Measurements from ENCODE around the gene FPR3. TPM values are rescaled to one million over a fixed set of nuclear protein-coding genes. Genes with fewer than 3 reads are reported as not detected.

The FPR3 gene
- polyA plus RNA-seq, 1 of the 3 experiments (the other 2 are of a cell fraction), result 0.02 TPM

DNA sequence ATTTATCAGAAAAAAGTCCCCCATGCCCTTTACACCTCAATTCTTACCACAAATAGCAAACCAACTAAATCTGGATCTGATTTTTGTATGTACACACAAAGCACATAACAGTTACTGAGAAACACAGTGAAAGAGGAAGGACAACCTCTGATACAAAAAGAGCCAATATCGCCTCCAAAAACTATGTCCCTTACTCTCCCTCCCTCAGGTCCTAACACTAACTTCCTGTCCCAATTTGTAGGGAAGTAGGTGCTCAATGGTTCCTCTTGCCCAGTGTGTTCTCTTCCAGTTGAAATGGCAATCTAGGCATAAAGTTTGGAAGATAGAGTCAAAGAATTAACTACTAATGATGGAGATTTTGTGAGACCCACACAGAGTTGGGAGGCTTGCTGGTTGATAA is 15.8 kb upstream of the FPR3 start (continued):
- TF ChIP-seq, protein P1, sequence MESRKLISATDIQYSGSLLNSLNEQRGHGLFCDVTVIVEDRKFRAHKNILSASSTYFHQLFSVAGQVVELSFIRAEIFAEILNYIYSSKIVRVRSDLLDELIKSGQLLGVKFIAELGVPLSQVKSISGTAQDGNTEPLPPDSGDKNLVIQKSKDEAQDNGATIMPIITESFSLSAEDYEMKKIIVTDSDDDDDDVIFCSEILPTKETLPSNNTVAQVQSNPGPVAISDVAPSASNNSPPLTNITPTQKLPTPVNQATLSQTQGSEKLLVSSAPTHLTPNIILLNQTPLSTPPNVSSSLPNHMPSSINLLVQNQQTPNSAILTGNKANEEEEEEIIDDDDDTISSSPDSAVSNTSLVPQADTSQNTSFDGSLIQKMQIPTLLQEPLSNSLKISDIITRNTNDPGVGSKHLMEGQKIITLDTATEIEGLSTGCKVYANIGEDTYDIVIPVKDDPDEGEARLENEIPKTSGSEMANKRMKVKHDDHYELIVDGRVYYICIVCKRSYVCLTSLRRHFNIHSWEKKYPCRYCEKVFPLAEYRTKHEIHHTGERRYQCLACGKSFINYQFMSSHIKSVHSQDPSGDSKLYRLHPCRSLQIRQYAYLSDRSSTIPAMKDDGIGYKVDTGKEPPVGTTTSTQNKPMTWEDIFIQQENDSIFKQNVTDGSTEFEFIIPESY (IDR thresholded peaks at IDR 0.05; ENCODE audit: borderline replicate concordance, low read depth), result no peak
- TF ChIP-seq NRF1 (IDR thresholded peaks at IDR 0.05; ENCODE audit: low read depth, low read length) (no peak), TAF1 (IDR thresholded peaks at IDR 0.05; ENCODE audit: borderline replicate concordance, low read depth, low read length) (no peak)

DNA sequence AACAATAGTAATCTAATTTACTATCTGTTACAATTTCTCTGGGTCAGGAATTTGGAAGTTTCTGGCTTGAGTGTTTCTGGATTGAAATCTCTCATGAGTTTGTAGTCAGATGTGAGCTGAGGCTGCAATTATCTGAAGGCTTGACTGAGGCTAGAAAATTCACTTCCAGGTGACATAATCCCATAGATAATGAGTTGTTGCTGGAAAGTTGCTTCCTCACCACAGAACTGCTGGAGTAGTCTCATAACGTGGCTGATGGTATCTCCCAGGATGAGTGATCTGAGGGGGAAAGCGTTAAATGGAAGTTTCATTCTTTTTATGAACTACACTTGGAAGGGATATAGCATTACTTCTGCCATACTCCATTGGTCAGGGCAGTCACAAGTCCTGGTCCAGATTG is 15.3 kb upstream of the FPR3 start:
- H3K9me3 ChIP-seq, result no peaks in the 10 kb centered on the region
- no peaks in the 10 kb centered on the region for H3K9me2 ChIP-seq
- H3K36me3 ChIP-seq (replicated peaks in 1 of 2; ENCODE audit: control insufficient read depth in 1 of 2, insufficient read depth in 2 of 2, low read length in 1 of 2), result no peaks in the 10 kb centered on the region
- WGBS (ENCODE audit: low lambda C conversion rate), result 0% methylated on average over 2 of the region's 2 CpGs
- no peak overlapping the region for H3K27ac ChIP-seq (ENCODE audit: low read depth in 2 of 2, low read length in 1 of 2)
- H3K9ac ChIP-seq, result no peak overlapping the region
- no peak for TF ChIP-seq ELF1 (IDR thresholded peaks at IDR 0.05)
- TF ChIP-seq POLR2AphosphoS5 (IDR thresholded peaks at IDR 0.05; ENCODE audit: low read depth, low read length), result no peak
- TF ChIP-seq RCOR1 (IDR thresholded peaks at IDR 0.05; ENCODE audit: low read length), result no peak
- TF ChIP-seq RAD21 (IDR thresholded peaks at IDR 0.05; ENCODE audit: low read length), result no peak
- no peak for TF ChIP-seq CHD2 (IDR thresholded peaks at IDR 0.05; ENCODE audit: low read length, partially characterized antibody)
- TF ChIP-seq EP300 (IDR thresholded peaks at IDR 0.05; ENCODE audit: borderline replicate concordance in 1 of 2, low read depth in 1 of 2, low read length in 1 of 2), result no peak
- TF ChIP-seq, protein P2, sequence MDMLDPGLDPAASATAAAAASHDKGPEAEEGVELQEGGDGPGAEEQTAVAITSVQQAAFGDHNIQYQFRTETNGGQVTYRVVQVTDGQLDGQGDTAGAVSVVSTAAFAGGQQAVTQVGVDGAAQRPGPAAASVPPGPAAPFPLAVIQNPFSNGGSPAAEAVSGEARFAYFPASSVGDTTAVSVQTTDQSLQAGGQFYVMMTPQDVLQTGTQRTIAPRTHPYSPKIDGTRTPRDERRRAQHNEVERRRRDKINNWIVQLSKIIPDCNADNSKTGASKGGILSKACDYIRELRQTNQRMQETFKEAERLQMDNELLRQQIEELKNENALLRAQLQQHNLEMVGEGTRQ (IDR thresholded peaks at IDR 0.05; ENCODE audit: borderline replicate concordance, low read depth, low read length), result no peak
- TF ChIP-seq YY1 (IDR thresholded peaks at IDR 0.05; ENCODE audit: low read depth), result no peak
- no peak for TF ChIP-seq RFX5 (IDR thresholded peaks at IDR 0.05; ENCODE audit: low read length)
- TF ChIP-seq, protein P3, sequence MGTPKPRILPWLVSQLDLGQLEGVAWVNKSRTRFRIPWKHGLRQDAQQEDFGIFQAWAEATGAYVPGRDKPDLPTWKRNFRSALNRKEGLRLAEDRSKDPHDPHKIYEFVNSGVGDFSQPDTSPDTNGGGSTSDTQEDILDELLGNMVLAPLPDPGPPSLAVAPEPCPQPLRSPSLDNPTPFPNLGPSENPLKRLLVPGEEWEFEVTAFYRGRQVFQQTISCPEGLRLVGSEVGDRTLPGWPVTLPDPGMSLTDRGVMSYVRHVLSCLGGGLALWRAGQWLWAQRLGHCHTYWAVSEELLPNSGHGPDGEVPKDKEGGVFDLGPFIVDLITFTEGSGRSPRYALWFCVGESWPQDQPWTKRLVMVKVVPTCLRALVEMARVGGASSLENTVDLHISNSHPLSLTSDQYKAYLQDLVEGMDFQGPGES (IDR thresholded peaks at IDR 0.05; ENCODE audit: low read depth, low read length), result no peak
- TF ChIP-seq EZH2phosphoT487 (IDR thresholded peaks at IDR 0.05; ENCODE audit: borderline replicate concordance, low read depth), result no peak
- TF ChIP-seq GATA2 (CRISPR knock-in tag; IDR thresholded peaks at IDR 0.05), result no peak
- TF ChIP-seq FOXJ3 (CRISPR knock-in tag; IDR thresholded peaks at IDR 0.05), result no peak
- TF ChIP-seq, protein P4, sequence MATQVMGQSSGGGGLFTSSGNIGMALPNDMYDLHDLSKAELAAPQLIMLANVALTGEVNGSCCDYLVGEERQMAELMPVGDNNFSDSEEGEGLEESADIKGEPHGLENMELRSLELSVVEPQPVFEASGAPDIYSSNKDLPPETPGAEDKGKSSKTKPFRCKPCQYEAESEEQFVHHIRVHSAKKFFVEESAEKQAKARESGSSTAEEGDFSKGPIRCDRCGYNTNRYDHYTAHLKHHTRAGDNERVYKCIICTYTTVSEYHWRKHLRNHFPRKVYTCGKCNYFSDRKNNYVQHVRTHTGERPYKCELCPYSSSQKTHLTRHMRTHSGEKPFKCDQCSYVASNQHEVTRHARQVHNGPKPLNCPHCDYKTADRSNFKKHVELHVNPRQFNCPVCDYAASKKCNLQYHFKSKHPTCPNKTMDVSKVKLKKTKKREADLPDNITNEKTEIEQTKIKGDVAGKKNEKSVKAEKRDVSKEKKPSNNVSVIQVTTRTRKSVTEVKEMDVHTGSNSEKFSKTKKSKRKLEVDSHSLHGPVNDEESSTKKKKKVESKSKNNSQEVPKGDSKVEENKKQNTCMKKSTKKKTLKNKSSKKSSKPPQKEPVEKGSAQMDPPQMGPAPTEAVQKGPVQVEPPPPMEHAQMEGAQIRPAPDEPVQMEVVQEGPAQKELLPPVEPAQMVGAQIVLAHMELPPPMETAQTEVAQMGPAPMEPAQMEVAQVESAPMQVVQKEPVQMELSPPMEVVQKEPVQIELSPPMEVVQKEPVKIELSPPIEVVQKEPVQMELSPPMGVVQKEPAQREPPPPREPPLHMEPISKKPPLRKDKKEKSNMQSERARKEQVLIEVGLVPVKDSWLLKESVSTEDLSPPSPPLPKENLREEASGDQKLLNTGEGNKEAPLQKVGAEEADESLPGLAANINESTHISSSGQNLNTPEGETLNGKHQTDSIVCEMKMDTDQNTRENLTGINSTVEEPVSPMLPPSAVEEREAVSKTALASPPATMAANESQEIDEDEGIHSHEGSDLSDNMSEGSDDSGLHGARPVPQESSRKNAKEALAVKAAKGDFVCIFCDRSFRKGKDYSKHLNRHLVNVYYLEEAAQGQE (IDR thresholded peaks at IDR 0.05; ENCODE audit: low read depth, low read length), result no peak
- no peak for TF ChIP-seq SMC3 (IDR thresholded peaks at IDR 0.05; ENCODE audit: low read depth, low read length)
- no peak for TF ChIP-seq TAF1 (IDR thresholded peaks at IDR 0.05; ENCODE audit: borderline replicate concordance, low read depth, low read length)
- TF ChIP-seq, protein P1 (IDR thresholded peaks at IDR 0.05; ENCODE audit: borderline replicate concordance, low read depth), result no peak
- no peak for TF ChIP-seq NRF1 (IDR thresholded peaks at IDR 0.05; ENCODE audit: low read depth, low read length)
- no peaks in the 10 kb centered on the region for H3K79me2 ChIP-seq (ENCODE audit: insufficient read depth)
- H3K4me2 ChIP-seq, result no peak overlapping the region
- H4K20me1 ChIP-seq (ENCODE audit: insufficient read depth), result no peaks in the 10 kb centered on the region
- no peak for DNase-seq
- H3K4me3 ChIP-seq (ENCODE audit: low read depth in 2 of 2, low read length in 1 of 2), result no peak overlapping the region
- H2AFZ ChIP-seq (ENCODE audit: low read depth), result no peak overlapping the region
- POLR2A ChIA-PET, result no interaction called here
- H3F3A ChIP-seq (replicated peaks; ENCODE audit: insufficient read depth), result peaks cover 11% of the 10 kb centered on the region
- CTCF ChIA-PET, result no interaction called here
- no peaks in the 10 kb centered on the region for H3K27me3 ChIP-seq (ENCODE audit: insufficient read depth)
- H3K4me1 ChIP-seq (ENCODE audit: control insufficient read depth in 1 of 2, insufficient read depth in 2 of 2, low read depth in 1 of 2, low read length in 1 of 2), result peaks cover 0 to 9% of the 10 kb centered on the region in 2 experiments; a peak in 1 of 4 replicates

All from SK-N-SH (cell line).